CD4-positive, alpha-beta T cell treated with Interleukin-6 at 100 ng/mL for 8 hours (primary cell): ENCODE results near the gene FRY.

Source experiments
- DNase-seq: peaks from one replicate; pipeline ENCODE4 v3.0.0-alpha.2; 2020; ENCODE audit warnings: mixed read lengths, low spot score

Gene FRY

DNA sequence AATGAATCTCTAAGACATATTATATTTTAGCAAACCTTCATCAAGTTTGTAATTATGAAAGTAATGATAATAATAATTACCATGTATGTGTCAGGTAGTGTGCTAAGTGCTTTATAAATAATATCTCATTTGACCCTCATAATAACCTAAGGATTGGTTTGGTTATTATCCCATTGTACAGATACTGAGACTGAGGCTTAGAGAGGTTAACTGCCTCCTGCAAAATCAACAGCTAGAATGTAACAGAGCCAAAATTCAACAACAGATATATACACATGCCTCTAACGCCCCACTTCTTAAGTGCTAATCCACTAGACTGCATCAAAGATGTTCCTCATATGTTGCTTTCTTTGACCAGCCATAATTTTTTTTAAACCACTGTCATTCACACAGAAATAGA lies 142.8 kb downstream of the FRY start:
- no peak for DNase-seq

DNA sequence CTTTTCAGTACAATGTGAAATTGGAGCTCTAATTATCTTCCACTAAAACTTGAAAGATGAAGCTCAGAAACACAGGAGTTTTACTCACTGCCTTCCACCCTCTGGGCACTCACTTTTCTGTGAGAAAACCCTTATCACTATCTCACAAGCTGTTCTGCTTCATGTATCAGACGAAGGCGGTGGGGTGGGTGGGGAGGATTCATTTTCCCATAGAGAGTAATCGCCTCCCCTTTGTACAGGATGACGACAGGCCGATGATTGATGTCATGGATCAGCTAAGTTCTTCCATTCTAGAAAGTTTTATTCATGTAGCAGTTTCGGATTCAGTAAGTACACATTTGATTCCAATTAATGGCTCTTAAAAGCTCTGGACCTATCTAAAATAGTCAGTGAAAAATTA lies 143.7 kb downstream of the FRY start:
- no peak for DNase-seq

GRCh38 chr13:32175943-32176342 lies 144.4 kb downstream of the FRY start:
- no peak for DNase-seq

DNA sequence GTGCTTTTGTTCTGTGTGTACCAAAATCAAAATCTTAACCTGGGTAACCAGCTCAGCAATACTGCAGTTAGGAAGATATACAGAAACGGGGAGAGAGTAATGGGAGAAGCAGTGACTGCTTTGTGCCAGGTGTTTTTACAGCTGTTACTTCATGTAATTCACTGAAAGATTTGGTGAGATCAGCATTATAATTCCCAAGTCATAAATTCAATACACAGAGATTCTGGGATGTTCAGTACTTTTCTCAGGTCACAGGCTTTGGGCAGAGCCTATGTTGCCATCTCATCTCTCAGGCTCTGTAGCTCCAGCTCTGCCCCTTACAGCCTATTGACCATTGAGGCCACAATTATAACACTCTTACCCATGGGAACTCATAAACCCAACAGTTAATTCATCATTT lies 145.1 kb downstream of the FRY start:
- no peak for DNase-seq

GRCh38 chr13:32178763-32179162 lies 147.2 kb downstream of the FRY start:
- DNase-seq = no peak

DNA sequence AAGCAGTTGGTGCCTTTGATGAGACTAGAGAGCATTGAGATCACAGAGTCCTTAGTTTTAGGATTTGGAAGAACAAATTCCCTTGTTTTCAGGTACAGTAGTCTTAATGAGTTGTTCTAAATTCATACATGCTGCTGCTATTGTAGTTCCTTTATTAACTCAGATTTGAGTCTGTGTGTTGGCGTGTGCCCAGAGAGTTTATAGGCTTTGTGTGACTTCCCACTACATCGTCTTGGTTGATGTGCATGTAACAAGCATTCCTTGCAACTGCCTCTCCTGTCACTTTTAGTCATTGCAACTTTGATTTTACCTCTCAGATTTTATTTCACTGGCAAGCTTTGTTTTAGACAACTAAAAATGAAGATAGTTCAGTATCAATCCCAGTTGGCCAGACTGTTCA lies 148.1 kb downstream of the FRY start:
- no peak for DNase-seq

DNA sequence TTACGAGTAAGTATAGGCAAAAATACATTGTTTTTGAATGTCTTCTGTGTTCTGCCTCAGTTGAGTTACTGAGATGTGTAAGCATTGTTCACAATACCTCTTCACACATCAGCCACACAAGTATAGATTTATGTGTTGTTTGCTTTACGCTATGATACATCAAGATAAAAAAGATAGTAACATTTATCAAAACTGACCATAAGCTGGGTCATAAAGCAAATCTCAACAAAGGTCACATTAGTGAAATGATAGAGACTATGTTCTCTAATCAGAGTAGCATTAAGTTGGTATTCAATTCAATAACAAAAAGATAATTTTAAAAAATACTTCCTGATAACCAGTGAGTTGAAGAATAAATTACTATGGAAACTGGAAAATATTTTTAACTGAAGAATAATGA lies 156.1 kb downstream of the FRY start:
- no peak for DNase-seq

- DNase-seq = no peak
These were observed 160.0 kb downstream of the FRY start for GRCh38 chr13:32191452-32191998.

DNA sequence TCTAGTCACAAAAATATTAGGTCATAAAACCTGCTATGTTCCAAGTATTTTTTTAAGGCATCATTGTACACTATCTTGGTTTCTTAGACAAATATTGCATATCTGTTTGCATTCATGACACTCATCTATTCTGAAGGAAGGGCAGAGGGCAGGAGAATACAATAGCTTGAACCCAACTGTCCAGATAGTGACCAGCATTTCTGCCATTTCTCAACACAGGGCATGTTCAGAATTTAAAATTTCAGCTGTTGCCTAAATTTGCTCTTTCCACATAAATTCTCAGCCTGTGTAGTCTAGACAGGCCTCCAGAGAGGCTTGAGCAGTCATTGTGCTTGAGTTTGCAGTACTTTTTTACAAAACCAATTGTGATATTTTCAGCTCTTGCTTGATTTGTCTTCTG lies 164.1 kb downstream of the FRY start:
- DNase-seq = no peak

GRCh38 chr13:32199168-32199567 lies 167.6 kb downstream of the FRY start:
- DNase-seq = no peak

DNA sequence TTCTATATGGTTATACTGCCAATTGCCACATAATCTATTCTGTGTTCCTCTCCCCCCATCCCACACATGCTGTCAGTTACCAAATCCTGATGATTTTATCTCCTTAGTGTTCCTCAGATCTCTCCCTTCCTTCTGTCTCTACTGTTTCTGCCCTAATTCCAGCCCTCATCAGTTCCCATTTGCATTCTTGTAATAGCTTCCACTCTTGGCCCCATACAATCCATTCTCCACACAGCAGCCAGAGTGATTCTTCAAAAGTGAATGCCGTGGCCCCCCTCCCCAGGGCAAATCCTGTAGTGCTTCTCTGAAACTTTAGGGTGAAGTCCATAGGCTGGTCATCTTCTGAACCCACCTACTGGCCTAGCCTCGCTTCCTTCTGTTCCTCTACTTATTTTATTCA lies 169.2 kb downstream of the FRY start:
- DNase-seq = no peak

GRCh38 chr13:32201809-32202208 lies 170.2 kb downstream of the FRY start:
- DNase-seq = no peak

GRCh38 chr13:32202268-32202667 lies 170.7 kb downstream of the FRY start:
- DNase-seq = no peak

DNA sequence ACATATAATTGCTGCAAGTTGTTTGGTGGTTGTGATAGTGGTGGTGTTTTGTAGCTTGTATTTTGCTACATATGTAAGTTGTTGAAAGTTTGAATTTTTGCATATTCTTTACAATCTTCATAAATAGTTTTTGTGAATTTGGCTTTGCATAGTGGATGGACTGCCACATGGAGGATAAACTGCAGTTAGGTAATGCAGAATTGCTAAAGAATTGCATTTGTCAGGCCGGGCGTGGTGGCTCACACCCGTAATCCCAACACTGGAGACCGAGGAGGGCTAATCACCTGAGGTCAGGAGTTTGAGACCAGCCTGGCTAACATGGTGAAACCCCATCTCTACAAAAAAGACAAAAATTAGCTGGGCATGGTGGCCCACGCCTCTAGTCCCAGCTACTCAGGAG lies 171.6 kb downstream of the FRY start:
- no peak for DNase-seq

- DNase-seq = no peak
These were observed 172.2 kb downstream of the FRY start for GRCh38 chr13:32203736-32204135.

DNA sequence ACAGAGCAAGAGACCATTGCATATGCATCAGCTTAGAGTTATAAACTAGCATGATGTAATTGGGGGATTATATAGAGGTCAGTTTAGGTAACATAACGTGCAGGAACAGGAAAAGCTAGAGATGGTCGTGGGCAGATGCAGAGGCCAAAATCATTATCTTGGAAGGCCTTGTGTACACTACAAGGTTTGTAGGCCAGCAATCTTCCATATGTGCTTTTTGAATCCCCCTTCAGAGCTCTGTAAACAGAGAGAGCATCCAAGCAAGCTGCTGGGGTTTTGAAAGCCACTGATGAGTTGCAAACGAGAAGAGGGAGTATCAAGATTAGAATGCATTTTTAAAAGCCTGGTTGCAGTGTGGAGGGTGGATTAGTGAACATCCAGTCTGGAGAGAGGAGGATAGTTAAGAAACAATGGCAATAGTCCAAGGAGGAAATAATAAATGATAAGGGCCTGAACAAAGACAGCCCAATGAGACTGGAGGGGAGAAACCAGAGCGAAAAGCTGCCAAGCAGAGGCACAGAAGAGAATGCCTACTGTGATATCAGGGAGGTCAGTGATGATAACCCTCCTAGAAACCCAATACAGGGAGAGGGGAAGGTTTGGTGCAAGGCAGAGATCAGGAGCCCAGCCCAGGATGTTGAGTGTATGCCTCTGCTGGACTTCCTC lies 174.0 kb downstream of the FRY start:
- DNase-seq = no peak

GRCh38 chr13:32206097-32206740 lies 174.6 kb downstream of the FRY start:
- DNase-seq = no peak

- no peak for DNase-seq
These were observed 177.3 kb downstream of the FRY start for GRCh38 chr13:32208860-32209259.

- no peak for DNase-seq
These were observed 178.1 kb downstream of the FRY start for GRCh38 chr13:32209652-32210051.

GRCh38 chr13:32210101-32210500 lies 178.5 kb downstream of the FRY start:
- no peak for DNase-seq

GRCh38 chr13:32211813-32212212 lies 180.2 kb downstream of the FRY start:
- DNase-seq = no peak

DNA sequence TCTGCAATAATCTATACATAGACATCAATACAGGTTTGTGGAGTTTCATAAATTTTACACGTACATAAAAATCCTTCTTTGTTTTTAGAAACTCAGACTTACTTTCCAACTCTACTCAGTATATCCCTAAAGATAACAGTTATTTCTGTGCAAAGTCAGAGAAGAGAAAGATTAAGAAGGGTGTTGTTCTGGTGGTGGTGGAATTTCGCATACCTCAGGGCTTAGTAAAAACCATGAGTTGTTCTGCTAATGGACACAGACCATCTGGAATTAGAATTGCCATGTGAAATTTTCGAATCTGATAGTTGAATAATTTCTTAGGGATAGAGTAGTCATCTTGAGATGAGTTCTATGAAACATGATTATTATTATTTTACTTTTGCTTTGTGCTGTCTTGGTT lies 180.8 kb downstream of the FRY start:
- DNase-seq = no peak

DNA sequence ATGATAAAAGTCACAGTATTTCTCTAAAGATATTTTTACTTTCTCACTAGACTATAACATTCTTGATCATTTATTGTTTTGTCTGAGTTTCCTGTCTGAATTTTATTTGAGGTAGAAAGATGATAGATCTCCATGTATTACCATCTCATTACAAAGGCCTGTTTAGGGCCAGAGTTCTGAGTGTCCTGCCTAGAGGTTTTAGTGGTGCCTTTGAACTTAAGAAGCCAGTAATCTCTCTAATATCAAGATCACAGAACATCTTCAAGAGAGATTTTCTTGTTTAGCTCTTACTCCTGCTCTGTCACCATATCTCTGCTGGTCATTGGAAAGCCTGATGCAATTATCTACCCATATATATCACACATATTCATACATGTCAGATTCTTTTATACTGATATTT lies 182.1 kb downstream of the FRY start:
- DNase-seq = no peak

DNA sequence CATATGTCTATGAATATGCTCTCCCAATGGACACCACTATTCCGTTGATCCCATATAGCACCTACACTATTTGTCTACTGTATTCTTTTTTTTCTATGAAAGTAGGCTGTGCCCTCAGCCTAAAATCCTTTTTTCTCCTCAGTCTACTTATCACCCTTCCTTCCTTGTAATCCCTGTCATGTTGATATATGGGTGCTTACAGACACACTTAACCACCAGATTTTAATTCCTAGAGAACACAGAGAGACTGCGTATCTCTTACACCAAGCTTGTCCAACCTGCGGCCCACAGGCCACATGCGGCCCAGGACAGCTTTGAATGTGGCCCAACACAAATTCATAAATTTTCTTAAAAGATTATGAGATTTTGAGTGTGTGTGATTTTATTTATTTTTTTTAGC lies 182.5 kb downstream of the FRY start:
- DNase-seq = no peak
